ENCODE data around the gene TSPAN9. TPM values are rescaled to one million over a fixed set of nuclear protein-coding genes. Genes with fewer than 3 reads are reported as not detected.
A peak's percentile ranks its signal among the peaks of the same experiment; 100 is the strongest.

Gene TSPAN9
- total and polyA plus RNA-seq, 3 donors from 2014 or later, result 14.2 to 23.5 (median 19.8) TPM

- TF ChIP-seq POLR2A (IDR thresholded peaks at IDR 0.05) (no peak), CTCF (IDR thresholded peaks at IDR 0.05) (no peak)
- no peaks in the 10 kb centered on the region for H3K36me3 ChIP-seq (ENCODE audit: low read depth, missing control alignments)
- no peaks in the 10 kb centered on the region for H3K9me3 ChIP-seq
- intact Hi-C loops (cut with DNase I; ENCODE audit: low total_unique reads), result no loop called here
- no peak overlapping the region for H3K27ac ChIP-seq
- H3K4me1 ChIP-seq, result peaks cover 16% of the 10 kb centered on the region
- H3K4me3 ChIP-seq, result no peak overlapping the region
- WGBS, 2 donors, result 85 to 87% methylated on average over 7 of the region's 7 CpGs
- H3K27me3 ChIP-seq, result no peaks in the 10 kb centered on the region
- DNase-seq, result no peak
Observed at GRCh38 chr12:3091038-3091319, 13.8 kb downstream of the TSPAN9 start.

GRCh38 chr12:3091382-3092241 is 14.4 kb downstream of the TSPAN9 start:
- intact Hi-C loops (cut with DNase I; ENCODE audit: low total_unique reads), result no loop called here
- TF ChIP-seq CTCF (IDR thresholded peaks at IDR 0.05), result no peak
- no peak for TF ChIP-seq POLR2A (IDR thresholded peaks at IDR 0.05)
- peak overlapping the region; percentile 8 to 21 for H3K27ac ChIP-seq
- no peaks in the 10 kb centered on the region for H3K36me3 ChIP-seq (ENCODE audit: low read depth, missing control alignments)
- H3K9me3 ChIP-seq, result no peaks in the 10 kb centered on the region
- no peak overlapping the region for H3K4me3 ChIP-seq
- H3K27me3 ChIP-seq, result no peaks in the 10 kb centered on the region
- 57 to 63% methylated on average over 8 of the region's 8 CpGs for WGBS, 2 donors
- H3K4me1 ChIP-seq, result peaks cover 16% of the 10 kb centered on the region
- DNase-seq, result peak; percentile 21

GRCh38 chr12:3092764-3093163 is 15.6 kb downstream of the TSPAN9 start:
- TF ChIP-seq CTCF (IDR thresholded peaks at IDR 0.05) (no peak), POLR2A (IDR thresholded peaks at IDR 0.05) (no peak)
- 61 to 73% methylated on average over 9 to 10 of the region's 10 CpGs for WGBS, 2 donors
- Histone ChIP-seq H3K9me3 (no peaks in the 10 kb centered on the region), H3K27ac (peak overlapping the region in 1 of 2 donors; percentile 21), H3K27me3 (no peaks in the 10 kb centered on the region), H3K4me1 (peaks cover 23% of the 10 kb centered on the region), H3K4me3 (no peak overlapping the region), H3K36me3 (ENCODE audit: low read depth, missing control alignments) (no peaks in the 10 kb centered on the region)
- intact Hi-C loops (cut with DNase I; ENCODE audit: low total_unique reads), result no loop called here
- DNase-seq, result peak; percentile 39

GRCh38 chr12:3097186-3097804 is 20.1 kb downstream of the TSPAN9 start:
- Histone ChIP-seq H3K27ac (peak overlapping the region; percentile 60 to 71), H3K4me3 (no peak overlapping the region), H3K27me3 (no peaks in the 10 kb centered on the region), H3K9me3 (no peaks in the 10 kb centered on the region), H3K4me1 (peaks cover 15% of the 10 kb centered on the region), H3K36me3 (ENCODE audit: low read depth, missing control alignments) (no peaks in the 10 kb centered on the region)
- intact Hi-C loops (cut with DNase I; ENCODE audit: low total_unique reads), result no loop called here
- TF ChIP-seq CTCF (IDR thresholded peaks at IDR 0.05) (no peak), POLR2A (IDR thresholded peaks at IDR 0.05) (no peak)
- peak; percentile 78 for DNase-seq
- 29 to 60% methylated on average over 8 to 10 of the region's 10 CpGs for WGBS, 2 donors

Measured in testis (tissue), 3 donors.